HG03342 (cell line): ENCODE data around the gene SNPH.

ENCODE experiments used
- ATAC-seq: cut with Tn5 transposase; IDR thresholded peaks from one replicate; pipeline ENCODE4 v1.9.1; 2021; ENCODE audit warnings: mild to moderate bottlenecking, moderate library complexity; ENCODE audit not compliant: unreplicated experiment

SNPH gene

DNA sequence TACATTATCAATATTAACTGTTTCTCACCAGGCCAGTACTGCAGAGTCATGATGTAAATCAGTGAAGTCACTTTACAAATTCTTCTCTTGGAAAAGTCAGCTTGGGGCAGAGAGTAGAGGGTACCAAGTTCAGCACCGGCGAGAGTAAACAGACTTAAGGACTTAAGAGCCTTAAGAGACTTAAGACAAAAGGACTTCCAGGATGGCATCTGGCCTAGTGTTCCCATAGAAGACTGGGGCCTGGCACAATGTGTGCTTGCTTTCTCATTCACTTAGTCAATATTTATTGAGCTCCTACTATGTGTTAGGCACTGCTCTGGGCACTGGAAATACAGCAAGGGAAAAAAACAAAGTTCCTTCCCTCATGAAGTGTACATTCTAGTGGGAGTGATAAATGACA lies 1.4 kb upstream of the SNPH start:
- ATAC-seq: no peak

- no peak for ATAC-seq
Measured at GRCh38 chr20:1265226-1265915, 723 bp upstream of the SNPH start.

DNA sequence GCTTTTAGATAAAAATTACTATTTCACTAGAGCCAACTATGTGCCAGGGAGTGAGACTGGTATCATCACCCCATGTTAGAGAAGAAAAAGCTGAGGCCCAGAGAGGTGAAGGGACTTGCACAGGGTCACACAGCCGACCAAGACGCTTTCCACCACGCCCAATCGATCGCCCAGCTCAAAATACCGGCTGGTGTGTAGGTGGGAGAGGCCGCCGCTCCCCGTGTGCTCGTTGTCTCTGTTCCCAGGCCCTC lies 253 bp upstream of the SNPH start:
- ATAC-seq: no peak

DNA sequence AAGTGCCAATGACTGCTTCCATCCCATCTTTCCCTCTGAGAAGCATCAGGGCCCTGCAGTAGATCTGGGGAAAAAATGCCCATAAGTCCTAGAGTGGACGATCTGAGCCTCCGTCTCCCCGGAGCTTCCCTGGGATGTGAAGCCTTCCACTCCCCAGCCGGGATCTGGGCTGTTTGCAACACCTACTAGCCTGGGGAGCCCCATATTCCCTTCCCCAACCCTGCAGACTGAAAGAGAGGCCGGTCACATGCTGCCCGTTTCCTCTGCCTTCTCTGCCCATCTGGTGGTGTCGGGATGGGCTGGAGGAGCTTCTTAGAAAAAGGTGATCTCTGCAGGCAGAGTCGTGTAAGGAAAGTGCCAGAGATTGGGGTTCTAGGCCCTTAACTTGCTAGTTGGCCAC lies 1.1 kb downstream of the SNPH start:
- no peak for ATAC-seq

DNA sequence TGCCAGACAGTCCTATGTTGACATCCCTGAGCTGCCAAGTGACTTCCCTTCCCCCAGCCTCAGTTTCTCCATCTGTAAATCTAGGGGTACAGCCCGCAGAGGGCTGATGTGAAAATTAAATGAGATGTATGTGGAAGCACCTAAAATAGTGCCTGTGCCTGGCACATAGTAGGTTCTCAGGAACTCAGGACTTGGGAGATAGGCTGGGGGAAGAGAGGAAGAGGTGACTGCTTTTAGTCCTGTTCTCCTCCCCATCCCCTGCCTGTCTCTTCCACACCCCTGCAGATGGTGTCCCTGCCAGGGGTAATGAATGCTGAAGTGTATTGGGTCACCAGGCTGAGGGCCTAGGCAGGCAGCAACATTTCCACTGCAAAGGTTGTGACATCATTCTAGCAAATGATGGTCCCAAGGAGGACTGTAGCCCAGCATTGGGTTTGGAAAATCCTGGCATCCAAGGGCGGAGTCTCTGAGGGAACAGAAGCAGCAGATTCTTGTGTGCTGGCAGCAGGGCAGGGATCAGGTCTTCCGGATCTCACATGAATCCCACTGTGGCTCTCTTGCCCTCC lies 1.8 kb downstream of the SNPH start:
- ATAC-seq: no peak

- ATAC-seq: no peak
Measured at GRCh38 chr20:1269235-1269634, 3.1 kb downstream of the SNPH start.

DNA sequence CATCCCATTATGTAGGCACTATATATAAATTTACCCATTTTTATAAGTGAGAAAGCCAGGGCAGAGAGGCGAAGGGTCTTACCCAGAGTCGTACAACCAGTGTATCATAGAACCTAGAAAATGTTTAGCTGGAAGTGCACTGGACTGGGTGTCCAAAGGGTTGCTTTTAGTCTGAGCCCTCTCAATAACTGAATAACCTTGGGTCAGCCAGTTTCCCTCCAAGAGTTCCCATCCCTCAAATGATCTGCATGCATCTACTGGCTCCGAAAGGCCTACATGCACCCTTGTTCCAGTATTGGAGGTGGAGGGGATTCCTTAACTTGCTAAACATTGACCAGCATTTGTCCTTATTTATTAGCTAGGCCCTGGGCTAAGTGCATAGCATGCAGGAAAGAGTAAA lies 3.8 kb downstream of the SNPH start:
- ATAC-seq: no peak

GRCh38 chr20:1272368-1273100 lies 6.4 kb downstream of the SNPH start:
- no peak for ATAC-seq

DNA sequence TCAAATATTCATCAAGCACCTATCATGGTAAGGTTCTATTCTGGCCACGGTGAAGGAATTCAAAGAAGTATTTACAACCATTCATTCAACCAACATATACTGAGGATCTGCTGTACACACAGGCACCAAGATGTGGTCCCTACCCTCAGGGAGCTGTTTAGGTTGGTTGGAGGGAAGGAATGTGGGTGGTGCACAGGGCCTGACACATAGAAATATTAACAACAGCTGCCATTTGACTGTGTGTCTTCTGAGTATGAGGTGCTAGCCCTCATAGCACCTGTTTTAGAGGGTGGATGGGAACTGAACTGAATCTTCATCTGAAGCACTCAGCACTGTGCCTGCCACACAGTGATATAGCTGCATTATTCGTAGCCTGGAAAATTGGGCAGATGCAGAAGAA lies 7.3 kb downstream of the SNPH start:
- ATAC-seq: no peak

DNA sequence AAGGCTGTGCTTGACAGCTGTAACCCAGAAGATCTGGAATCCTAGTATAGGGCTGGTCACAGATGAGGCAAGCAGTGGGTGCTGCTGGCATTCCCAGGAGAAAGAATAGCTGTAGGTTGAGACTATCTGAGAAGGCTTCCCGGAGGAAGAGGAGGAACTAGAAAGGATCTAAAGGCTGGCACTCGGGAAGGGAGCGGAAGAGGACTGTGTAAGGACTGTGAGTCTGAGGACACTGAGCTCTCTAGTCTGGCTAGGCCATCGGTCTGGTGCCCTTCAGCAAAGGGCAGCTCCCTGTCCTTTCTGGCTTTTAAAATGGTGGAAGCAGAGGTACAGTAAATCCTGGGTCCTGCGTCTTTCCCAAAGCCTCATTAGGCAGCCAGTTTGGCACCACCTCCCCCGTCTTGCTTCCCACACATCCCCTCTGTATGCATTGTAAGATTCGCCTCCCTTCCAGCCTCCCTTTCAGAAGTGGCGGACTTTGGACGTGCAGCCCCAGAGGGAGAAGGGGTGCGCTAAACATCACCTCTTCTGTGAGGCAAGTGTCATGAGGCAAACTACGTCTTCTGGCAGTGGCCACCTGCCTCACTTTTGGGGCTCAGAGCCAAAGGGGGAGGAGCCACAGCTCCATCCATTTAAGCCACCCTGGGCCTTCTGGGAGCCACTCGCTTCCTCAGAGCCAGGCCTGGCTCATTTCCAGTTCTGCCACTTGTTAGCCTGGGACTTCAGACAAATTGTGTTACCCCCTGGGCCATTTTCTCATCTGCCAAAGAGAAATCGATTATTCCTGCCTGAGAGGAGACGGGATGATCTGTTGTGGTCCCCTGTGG lies 8.6 kb downstream of the SNPH start:
- ATAC-seq: no peak

- ATAC-seq: no peak
Measured at GRCh38 chr20:1275919-1276318, 9.8 kb downstream of the SNPH start.

GRCh38 chr20:1277529-1278322 lies 11.6 kb downstream of the SNPH start:
- no peak for ATAC-seq

GRCh38 chr20:1278993-1279392 lies 12.9 kb downstream of the SNPH start:
- ATAC-seq: no peak

DNA sequence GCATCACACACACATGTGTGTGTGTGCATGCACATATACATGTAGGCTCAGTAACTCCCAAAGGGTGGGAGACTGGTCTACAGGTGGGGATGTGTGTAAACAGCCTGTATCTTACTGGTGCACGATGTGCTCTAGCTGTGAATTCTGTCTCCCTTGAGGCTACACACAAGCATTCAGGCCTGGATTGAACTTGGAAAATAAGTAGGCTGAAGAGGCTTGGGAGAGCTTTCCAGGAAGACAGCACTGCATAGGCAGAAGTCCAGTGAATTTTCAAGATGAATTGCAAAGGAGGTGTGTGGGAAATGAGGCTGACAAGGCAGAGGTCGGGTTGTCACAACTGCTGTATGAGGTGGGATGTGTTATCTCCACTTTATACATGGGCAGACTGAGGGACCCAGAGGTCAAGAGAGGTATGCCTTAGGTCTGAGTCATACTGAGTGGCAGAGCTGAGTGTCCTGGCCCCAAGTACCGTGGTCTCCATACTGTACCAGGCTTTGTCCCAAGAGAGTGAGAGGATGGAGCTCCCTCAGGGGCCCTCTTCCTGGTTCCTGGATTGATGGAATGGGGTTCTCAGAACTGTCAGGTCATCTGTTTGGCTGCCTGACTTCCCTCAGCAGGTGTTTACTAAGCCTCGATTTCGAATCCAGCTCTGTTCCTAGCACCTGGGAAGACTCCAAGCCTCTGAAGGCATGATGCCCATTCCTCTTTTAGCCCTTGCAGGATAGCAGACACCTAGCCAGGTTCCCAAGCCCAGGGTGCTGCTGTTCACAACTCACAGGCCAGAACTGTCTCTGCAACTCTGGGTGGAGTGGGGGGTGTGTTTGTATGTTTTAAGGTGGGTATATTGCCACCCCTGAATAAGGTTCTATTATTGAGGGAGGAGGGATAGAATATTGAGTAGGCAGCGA lies 14.4 kb downstream of the SNPH start:
- no peak for ATAC-seq

- ATAC-seq: no peak
Measured at GRCh38 chr20:1281279-1282057, 15.4 kb downstream of the SNPH start.

- ATAC-seq: no peak
Measured at GRCh38 chr20:1282966-1283365, 16.9 kb downstream of the SNPH start.

DNA sequence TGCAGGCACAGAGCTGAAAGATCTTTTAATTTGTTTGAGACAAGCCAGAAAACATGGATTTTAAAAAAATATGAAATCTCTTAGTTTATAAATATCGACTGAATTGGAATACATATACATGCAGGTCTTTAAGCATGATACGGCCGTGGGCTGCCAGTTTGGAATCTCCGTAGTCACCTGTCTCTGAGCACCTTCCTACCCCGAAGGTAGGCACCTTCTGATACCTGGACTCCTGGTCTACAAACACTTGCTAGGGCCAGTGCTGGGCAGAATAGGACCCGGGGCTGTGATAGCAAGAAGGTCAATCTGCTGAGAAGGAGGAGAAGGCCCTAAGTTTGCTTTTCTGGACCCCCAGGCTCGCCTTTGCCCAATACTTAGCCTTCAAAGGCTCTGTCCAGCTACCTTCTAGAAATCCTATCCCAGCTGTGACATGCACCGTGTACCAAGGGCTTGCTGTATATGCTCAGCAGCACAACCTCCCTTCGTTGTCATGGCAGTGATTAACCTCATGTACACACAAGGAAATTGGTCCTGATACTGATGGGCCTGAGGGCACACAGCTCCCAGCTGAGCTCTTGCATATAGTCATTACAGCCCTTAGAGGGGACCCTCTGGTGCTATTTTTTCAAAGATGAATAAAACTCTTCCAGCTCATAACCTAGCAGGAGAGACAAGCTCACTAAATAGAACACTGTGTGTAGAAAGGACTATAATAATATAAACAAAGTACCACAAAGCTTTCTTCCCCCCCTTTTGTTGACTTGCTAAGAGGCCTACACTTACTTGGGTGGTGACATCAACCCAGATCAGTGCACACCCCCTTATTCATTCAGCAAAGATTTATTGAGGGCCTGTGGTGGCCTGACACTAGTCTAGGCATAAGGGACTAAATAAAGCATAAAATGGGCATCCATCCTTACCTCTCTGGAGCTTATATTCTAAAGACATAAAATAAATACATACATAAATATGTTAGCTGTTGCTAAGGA lies 17.7 kb downstream of the SNPH start:
- no peak for ATAC-seq
